Panc1 (cell line): Measurements from ENCODE around the gene CCDC40.

Experiments
- POLR2AphosphoS5 ChIP-seq: IDR thresholded peaks from 2 replicates; pipeline ENCODE4 v1.6.1; 2012; ENCODE audit warnings: mild to moderate bottlenecking, low read depth, low read length, moderate library complexity
- SIN3A ChIP-seq: IDR thresholded peaks from 2 replicates; pipeline ENCODE4 v1.6.1; 2012; ENCODE audit warnings: low read depth, mild to moderate bottlenecking, low read length, moderate library complexity, borderline replicate concordance; ENCODE audit not compliant: insufficient read depth
- TF ChIP-seq, protein P1 (sequence below): fragments of 450-650 bp; IDR thresholded peaks from 2 replicates; pipeline ENCODE4 v1.5.1; 2017; ENCODE audit warnings: mild to moderate bottlenecking
- TF ChIP-seq, protein P2 (sequence below), 2 experiments: IDR thresholded peaks; 2 replicates each; pipeline ENCODE4 v1.6.1; 2011 to 2012; ENCODE audit warnings: low read depth in 2 of 2, control low read depth in 1 of 2, low read length in 1 of 2, mild to moderate bottlenecking in 1 of 2, moderate library complexity in 1 of 2; ENCODE audit not compliant: insufficient read depth in 1 of 2

DNA sequence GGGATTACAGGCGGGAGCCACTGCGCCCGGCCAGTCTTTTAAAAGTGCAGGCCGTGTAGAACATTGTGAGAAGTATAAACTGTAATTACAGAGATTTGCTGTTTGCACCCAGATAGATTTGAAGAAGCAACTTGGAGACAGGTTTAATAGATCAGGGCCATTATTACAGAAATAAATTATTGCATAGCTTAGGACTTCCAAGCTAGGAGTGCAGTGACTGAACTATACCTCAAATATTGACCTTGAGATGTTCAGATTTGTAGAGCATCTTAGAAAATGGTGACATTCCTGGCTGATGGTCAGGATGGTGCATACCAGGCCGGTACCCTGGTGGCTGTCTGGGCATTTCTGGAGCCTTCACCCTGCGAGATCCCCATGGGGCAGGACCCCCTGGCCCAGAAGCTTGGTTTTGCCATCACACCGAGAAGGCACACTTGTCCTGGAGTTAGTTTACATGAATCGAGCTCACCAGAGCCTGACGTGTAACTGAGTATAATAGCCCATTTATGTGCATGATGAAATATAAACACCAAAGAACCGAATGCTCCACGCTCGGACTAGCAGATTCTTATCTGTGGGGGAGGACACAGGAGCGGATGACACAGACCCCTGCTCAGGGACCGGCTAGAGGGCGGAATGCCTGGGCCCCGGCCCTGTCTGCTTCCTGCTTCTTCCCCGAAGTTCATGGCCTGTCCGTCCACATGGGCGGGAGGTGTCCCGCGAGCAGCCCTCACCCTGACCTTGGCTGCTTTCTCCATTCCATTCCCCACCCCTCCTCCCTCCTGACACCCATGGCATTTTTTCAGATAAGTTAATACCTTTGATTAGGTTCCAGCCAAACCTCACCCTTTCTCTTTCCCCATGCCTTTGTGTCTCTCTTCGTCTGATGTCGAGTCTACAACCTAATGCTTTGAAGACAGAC lies 32.1 kb downstream of the CCDC40 start:
- TF ChIP-seq POLR2AphosphoS5, result peak; percentile 37; the same call in 1 of the 2 replicates
- TF ChIP-seq, protein P1, sequence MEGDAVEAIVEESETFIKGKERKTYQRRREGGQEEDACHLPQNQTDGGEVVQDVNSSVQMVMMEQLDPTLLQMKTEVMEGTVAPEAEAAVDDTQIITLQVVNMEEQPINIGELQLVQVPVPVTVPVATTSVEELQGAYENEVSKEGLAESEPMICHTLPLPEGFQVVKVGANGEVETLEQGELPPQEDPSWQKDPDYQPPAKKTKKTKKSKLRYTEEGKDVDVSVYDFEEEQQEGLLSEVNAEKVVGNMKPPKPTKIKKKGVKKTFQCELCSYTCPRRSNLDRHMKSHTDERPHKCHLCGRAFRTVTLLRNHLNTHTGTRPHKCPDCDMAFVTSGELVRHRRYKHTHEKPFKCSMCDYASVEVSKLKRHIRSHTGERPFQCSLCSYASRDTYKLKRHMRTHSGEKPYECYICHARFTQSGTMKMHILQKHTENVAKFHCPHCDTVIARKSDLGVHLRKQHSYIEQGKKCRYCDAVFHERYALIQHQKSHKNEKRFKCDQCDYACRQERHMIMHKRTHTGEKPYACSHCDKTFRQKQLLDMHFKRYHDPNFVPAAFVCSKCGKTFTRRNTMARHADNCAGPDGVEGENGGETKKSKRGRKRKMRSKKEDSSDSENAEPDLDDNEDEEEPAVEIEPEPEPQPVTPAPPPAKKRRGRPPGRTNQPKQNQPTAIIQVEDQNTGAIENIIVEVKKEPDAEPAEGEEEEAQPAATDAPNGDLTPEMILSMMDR, result no peak
- TF ChIP-seq, protein P2, sequence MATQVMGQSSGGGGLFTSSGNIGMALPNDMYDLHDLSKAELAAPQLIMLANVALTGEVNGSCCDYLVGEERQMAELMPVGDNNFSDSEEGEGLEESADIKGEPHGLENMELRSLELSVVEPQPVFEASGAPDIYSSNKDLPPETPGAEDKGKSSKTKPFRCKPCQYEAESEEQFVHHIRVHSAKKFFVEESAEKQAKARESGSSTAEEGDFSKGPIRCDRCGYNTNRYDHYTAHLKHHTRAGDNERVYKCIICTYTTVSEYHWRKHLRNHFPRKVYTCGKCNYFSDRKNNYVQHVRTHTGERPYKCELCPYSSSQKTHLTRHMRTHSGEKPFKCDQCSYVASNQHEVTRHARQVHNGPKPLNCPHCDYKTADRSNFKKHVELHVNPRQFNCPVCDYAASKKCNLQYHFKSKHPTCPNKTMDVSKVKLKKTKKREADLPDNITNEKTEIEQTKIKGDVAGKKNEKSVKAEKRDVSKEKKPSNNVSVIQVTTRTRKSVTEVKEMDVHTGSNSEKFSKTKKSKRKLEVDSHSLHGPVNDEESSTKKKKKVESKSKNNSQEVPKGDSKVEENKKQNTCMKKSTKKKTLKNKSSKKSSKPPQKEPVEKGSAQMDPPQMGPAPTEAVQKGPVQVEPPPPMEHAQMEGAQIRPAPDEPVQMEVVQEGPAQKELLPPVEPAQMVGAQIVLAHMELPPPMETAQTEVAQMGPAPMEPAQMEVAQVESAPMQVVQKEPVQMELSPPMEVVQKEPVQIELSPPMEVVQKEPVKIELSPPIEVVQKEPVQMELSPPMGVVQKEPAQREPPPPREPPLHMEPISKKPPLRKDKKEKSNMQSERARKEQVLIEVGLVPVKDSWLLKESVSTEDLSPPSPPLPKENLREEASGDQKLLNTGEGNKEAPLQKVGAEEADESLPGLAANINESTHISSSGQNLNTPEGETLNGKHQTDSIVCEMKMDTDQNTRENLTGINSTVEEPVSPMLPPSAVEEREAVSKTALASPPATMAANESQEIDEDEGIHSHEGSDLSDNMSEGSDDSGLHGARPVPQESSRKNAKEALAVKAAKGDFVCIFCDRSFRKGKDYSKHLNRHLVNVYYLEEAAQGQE (IDR thresholded peaks at IDR 0.05; ENCODE audit: insufficient read depth in 1 of 2, low read depth in 2 of 2, low read length in 1 of 2), result no peak
- no peak for TF ChIP-seq SIN3A
